Tibial nerve (tissue), 4 donors: ENCODE measurements around the gene ETV3L.

Experiments used
- EP300 ChIP-seq, 2 donors: sonication (generic); formaldehyde crosslinking; IDR thresholded peaks; one replicate each; pipeline ENCODE4 v1.6.1; 2017; ENCODE audit warnings: antibody characterized with exemption in 2 of 2, mild to moderate bottlenecking in 1 of 2
- POLR2A ChIP-seq, 2 donors: fragments of 450-650 bp; IDR thresholded peaks; one replicate each; pipeline ENCODE4 v1.6.1; 2017; ENCODE audit warnings: antibody characterized with exemption in 2 of 2, mild to moderate bottlenecking in 2 of 2, moderate library complexity in 2 of 2
- TF ChIP-seq, protein P1 (sequence below), 5 experiments: fragments of 200-600 bp in 3 of 5; fragments of 450-650 bp in 2 of 5; sonication (generic) in 3 of 5; IDR thresholded peaks; one replicate each; pipeline ENCODE4 v1.5.1; 2016 to 2019; ENCODE audit warnings: antibody characterized with exemption in 5 of 5, mild to moderate bottlenecking in 3 of 5, moderate library complexity in 2 of 5

DNA sequence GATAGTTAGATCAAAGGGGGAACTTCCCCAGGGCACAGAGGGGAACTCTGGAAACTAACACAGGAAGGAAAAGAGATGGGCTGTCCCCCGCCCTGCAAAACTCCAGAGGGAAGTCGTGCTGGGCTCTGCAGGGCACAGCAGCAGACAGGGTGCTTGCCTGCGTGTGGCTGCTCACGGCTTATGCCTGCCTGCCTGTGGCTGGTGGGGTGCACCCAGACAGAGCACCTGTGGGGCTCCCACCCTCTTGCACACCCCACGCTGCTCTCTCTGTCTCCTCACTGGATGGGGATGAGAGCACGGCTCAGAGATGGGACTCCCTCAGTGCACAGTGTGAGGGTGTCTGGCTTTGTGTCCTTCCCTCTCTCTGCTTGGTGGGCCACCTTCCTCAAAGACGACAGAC lies 13.5 kb upstream of the ETV3L start:
- TF ChIP-seq POLR2A (IDR thresholded peaks at IDR 0.05), result no peak
- TF ChIP-seq, protein P1, sequence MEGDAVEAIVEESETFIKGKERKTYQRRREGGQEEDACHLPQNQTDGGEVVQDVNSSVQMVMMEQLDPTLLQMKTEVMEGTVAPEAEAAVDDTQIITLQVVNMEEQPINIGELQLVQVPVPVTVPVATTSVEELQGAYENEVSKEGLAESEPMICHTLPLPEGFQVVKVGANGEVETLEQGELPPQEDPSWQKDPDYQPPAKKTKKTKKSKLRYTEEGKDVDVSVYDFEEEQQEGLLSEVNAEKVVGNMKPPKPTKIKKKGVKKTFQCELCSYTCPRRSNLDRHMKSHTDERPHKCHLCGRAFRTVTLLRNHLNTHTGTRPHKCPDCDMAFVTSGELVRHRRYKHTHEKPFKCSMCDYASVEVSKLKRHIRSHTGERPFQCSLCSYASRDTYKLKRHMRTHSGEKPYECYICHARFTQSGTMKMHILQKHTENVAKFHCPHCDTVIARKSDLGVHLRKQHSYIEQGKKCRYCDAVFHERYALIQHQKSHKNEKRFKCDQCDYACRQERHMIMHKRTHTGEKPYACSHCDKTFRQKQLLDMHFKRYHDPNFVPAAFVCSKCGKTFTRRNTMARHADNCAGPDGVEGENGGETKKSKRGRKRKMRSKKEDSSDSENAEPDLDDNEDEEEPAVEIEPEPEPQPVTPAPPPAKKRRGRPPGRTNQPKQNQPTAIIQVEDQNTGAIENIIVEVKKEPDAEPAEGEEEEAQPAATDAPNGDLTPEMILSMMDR (IDR thresholded peaks at IDR 0.05), result no peak
- TF ChIP-seq EP300 (IDR thresholded peaks at IDR 0.05), result no peak
